ENCODE measurements around the gene ELP2.
A peak's percentile ranks its signal among the peaks of the same experiment; 100 is the strongest.
"Not testable (repeated sequence)": the region's sequence is repeated elsewhere in the genome, so short reads cannot be mapped to it uniquely, and the experiment has no call there.

The ELP2 gene

GRCh38 chr18:36160959-36161371 is 31.3 kb downstream of the ELP2 start:
- DNase-seq = no peak

DNA sequence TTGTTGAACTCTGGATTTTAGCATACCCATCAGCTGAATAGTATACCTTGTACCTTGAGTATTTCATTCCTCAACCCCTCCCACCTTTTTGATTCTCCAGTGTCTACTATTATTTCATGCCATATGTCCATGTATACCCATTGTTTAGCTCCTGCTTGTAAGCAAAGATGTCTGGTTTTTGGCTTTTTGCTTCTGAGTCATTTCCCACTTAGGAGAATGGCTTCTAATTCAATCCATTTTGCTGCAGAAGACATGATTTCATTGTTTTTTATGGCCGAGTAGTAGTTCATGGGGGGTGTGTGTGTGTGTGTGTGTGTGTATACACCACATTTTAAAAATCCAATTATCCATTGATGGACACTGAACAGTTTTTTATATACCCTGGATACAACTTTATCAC is 33.3 kb downstream of the ELP2 start:
- no peak for DNase-seq

- DNase-seq = no peak
Observed at GRCh38 chr18:36167692-36168218, 38.1 kb downstream of the ELP2 start.

DNA sequence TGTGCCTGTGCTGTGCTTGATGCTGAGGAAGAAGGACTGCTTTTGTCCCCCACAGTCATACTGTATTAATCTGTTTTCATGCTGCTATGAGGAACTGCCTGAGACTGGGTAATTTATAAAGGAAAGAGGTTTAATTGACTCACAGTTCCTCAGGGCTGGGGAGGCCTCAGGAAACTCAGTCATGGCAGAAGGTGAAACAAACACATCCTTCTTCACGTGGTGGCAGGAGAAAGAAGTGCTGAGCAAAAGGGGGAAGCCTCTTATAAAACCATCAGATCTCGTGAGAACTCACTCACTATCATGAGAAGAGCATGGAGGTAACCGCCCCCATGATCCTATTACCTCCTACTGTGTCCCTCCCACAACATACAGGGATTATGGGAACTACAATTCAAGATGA is 38.6 kb downstream of the ELP2 start:
- not testable (repeated sequence) for DNase-seq

GRCh38 chr18:36169938-36170337 is 40.2 kb downstream of the ELP2 start:
- no peak for DNase-seq

- no peak for DNase-seq
Observed at GRCh38 chr18:36175481-36175880, 45.8 kb downstream of the ELP2 start.

- DNase-seq = no peak
Observed at GRCh38 chr18:36176177-36176584, 46.5 kb downstream of the ELP2 start.

DNA sequence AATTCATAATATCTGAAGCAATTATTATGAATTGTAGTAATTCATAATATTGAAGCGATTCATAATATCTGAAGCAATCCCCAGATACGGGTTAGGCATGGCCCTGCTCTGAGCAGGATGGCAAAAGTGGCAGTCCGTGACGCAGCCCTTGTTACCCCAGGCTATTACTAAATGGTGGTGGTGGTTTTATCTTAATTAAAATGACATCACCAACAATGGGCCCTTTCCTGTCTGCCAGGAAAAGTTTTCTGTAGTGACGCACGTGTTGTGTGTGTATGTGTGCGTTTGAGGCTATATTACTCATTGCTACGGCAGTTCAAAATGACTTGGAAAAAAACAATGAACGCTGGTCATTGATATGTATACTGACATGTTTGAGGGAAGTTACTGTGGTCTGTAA is 47.0 kb downstream of the ELP2 start:
- DNase-seq = no peak

GRCh38 chr18:36177913-36178312 is 48.2 kb downstream of the ELP2 start:
- DNase-seq = no peak

- DNase-seq = peak; percentile 13
Observed at GRCh38 chr18:36179562-36180355, 50.1 kb downstream of the ELP2 start.

GRCh38 chr18:36181441-36181840 is 51.7 kb downstream of the ELP2 start:
- DNase-seq = no peak

GRCh38 chr18:36181898-36182506 is 52.3 kb downstream of the ELP2 start:
- DNase-seq = no peak

GRCh38 chr18:36183033-36183432 is 53.3 kb downstream of the ELP2 start:
- DNase-seq = no peak

- no peak for DNase-seq
Observed at GRCh38 chr18:36183987-36184386, 54.3 kb downstream of the ELP2 start.

- no peak for DNase-seq
Observed at GRCh38 chr18:36185157-36185556, 55.5 kb downstream of the ELP2 start.

- DNase-seq = no peak
Observed at GRCh38 chr18:36185901-36186460, 56.3 kb downstream of the ELP2 start.

DNA sequence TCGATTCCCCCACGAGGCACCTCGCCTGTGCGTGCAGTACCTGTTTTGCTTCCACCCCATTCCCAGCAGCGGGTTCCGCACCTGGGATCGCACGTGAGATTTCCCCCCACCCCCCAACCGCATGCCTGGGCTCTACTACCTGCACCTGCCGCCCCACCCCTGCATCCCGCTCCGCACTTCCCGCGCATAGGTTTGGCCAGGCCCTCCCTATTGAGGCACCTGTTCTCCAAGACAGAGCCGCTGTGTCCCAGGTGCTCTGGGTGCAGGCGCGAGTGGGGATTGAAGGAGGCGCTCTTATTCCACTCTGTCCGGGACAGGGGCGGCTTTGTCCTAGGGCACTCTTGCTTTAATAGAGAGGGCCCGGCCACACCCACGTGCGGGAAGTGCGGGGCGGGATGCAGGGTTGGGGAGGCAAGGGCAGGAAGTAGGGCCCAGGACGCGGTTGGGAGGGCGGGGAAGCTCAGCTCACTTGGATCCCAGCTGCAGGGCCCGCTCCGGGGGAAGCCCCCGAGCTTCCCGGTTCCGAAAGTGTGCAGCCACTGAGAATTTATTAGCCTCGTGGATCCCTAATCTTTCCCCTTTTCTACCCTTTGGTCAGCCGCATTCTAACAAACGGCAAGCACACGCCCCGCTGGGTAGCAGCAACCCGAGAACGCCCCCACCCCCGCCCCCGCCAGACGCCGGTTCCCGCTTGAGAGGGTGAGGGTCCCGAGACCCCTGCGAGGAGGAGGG is 56.9 kb downstream of the ELP2 start:
- peak; percentile 30 for DNase-seq

DNA sequence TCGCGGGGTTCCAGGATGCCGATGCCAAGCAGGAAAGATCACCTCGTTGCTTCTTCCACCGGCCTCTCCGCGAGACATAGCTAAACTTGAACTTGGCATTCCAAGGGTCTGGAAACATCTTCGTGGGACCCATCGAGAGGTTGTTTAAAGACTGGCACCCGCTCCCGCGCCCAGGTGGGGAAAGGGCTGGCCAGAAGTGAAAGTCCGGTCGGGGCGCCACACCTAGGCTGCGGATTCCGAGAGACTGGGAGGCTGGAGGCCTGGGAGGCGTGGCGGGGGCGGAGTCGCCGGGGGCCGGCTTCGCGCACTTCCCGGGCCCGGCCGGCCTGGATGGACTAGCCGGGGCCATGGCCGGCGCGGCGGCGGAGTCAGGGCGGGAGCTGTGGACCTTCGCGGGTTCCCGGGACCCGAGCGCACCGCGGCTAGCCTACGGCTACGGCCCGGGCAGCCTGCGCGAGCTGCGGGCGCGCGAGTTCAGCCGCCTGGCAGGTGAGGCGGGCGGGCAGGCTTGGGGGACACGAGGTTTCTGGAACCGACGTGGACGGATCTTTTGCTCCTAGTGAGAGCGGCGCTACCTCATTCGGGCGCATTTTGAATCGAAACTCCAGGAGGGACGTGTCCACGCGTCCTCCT is 57.6 kb downstream of the ELP2 start, which contains the start of gene MOCOS:
MOCOS (plus strand) TSS at position 305 of the 633 bp plus-strand sequence; CDS start at position 348, 43 bp downstream.
- DNase-seq = peak; percentile 62

GRCh38 chr18:36187826-36188721 is 58.4 kb downstream of the ELP2 start:
- DNase-seq = no peak

GRCh38 chr18:36188916-36189315 is 59.2 kb downstream of the ELP2 start:
- no peak for DNase-seq

GRCh38 chr18:36189486-36189885 is 59.8 kb downstream of the ELP2 start:
- DNase-seq = no peak

GRCh38 chr18:36191286-36191685 is 61.6 kb downstream of the ELP2 start:
- no peak for DNase-seq

Data from CD4-positive, alpha-beta T cell treated with Interleukin-17A for 4 hours (primary cell).